ENCODE results near the gene CACNA1C. TPM values are rescaled to one million over a fixed set of nuclear protein-coding genes. Genes with fewer than 3 reads are reported as not detected.

The CACNA1C gene
- total and polyA plus RNA-seq, 2 donors (not counting 1 experiment from before 2014, with no cell fraction given): 0.01 to 0.02 TPM

GRCh38 chr12:2273288-2273687, 220.5 kb downstream of the CACNA1C start:
- Histone ChIP-seq H3K36me3 (replicated peaks in 1 of 2; ENCODE audit: control extremely low read depth in 1 of 2, control insufficient read depth in 1 of 2, extremely low read depth in 1 of 2, insufficient read depth in 2 of 2, low read length in 1 of 2) (no peaks in the 10 kb centered on the region), H3K4me2 (replicated peaks; ENCODE audit: low read depth, low read length, poor library complexity, severe bottlenecking) (no peak overlapping the region), H3K9me3 (ENCODE audit: control extremely low read depth in 1 of 3, control insufficient read depth in 2 of 3, insufficient read depth in 1 of 3, low read length in 2 of 3) (no peaks in the 10 kb centered on the region), H3K27ac (ENCODE audit: low read length in 2 of 2) (no peak overlapping the region), H2AFZ (ENCODE audit: insufficient read depth, low read depth, low read length, poor library complexity, severe bottlenecking) (no peak overlapping the region), H3K9ac (ENCODE audit: low read length) (no peak overlapping the region), H4K20me1 (ENCODE audit: control insufficient read depth, insufficient read depth, low read length, poor library complexity, severe bottlenecking) (no peaks in the 10 kb centered on the region), H3K4me1 (ENCODE audit: control insufficient read depth in 2 of 2, insufficient read depth in 2 of 2, low read length in 2 of 2) (no peaks in the 10 kb centered on the region), H3K4me3 (ENCODE audit: control extremely low read depth in 1 of 5, extremely low read depth in 1 of 5, insufficient read depth in 1 of 5, low read depth in 2 of 5, low read length in 4 of 5) (no peak overlapping the region), H3K79me2 (ENCODE audit: control insufficient read depth, insufficient read depth, low read length) (no peaks in the 10 kb centered on the region), H3K27me3 (replicated peaks in 1 of 4; ENCODE audit: control extremely low read depth in 1 of 4, control insufficient read depth in 3 of 4, insufficient read depth in 4 of 4, low read length in 3 of 4) (no peaks in the 10 kb centered on the region)
- WGBS (ENCODE audit: insufficient coverage): 88% methylated on average over 4 of the region's 4 CpGs
- DNase-seq: no peak
- Mint-ChIP-seq H3K27ac (no peak overlapping the region), H3K27me3 (no peaks in the 10 kb centered on the region), H3K9me3 (ENCODE audit: insufficient read depth) (no peaks in the 10 kb centered on the region), H3K4me1 (no peaks in the 10 kb centered on the region), H3K4me3 (no peak overlapping the region)
- ATAC-seq (ENCODE audit: low read depth): no peak
- POLR2A ChIA-PET: no interaction called here
- no peak for TF ChIP-seq EZH2 (IDR thresholded peaks at IDR 0.05; ENCODE audit: borderline replicate concordance, insufficient read depth, low read depth, low read length, poor library complexity, severe bottlenecking)
- CTCF ChIA-PET: no interaction called here
- intact Hi-C loops (cut with micrococcal nuclease): no loop called here

GRCh38 chr12:2273751-2274150, 221.0 kb downstream of the CACNA1C start:
- no peak overlapping the region for H3K27ac Mint-ChIP-seq
- Histone ChIP-seq H3K27me3 (replicated peaks in 1 of 4; ENCODE audit: control extremely low read depth in 1 of 4, control insufficient read depth in 3 of 4, insufficient read depth in 4 of 4, low read length in 3 of 4) (no peaks in the 10 kb centered on the region), H2AFZ (ENCODE audit: insufficient read depth, low read depth, low read length, poor library complexity, severe bottlenecking) (no peak overlapping the region), H3K4me1 (ENCODE audit: control insufficient read depth in 2 of 2, insufficient read depth in 2 of 2, low read length in 2 of 2) (no peaks in the 10 kb centered on the region), H3K9ac (ENCODE audit: low read length) (no peak overlapping the region), H3K9me3 (ENCODE audit: control extremely low read depth in 1 of 3, control insufficient read depth in 2 of 3, insufficient read depth in 1 of 3, low read length in 2 of 3) (no peaks in the 10 kb centered on the region), H3K79me2 (ENCODE audit: control insufficient read depth, insufficient read depth, low read length) (no peaks in the 10 kb centered on the region), H3K4me2 (replicated peaks; ENCODE audit: low read depth, low read length, poor library complexity, severe bottlenecking) (no peak overlapping the region), H3K36me3 (replicated peaks in 1 of 2; ENCODE audit: control extremely low read depth in 1 of 2, control insufficient read depth in 1 of 2, extremely low read depth in 1 of 2, insufficient read depth in 2 of 2, low read length in 1 of 2) (no peaks in the 10 kb centered on the region), H4K20me1 (ENCODE audit: control insufficient read depth, insufficient read depth, low read length, poor library complexity, severe bottlenecking) (no peaks in the 10 kb centered on the region), H3K4me3 (ENCODE audit: control extremely low read depth in 1 of 5, extremely low read depth in 1 of 5, insufficient read depth in 1 of 5, low read depth in 2 of 5, low read length in 4 of 5) (no peak overlapping the region), H3K27ac (ENCODE audit: low read length in 2 of 2) (no peak overlapping the region)
- POLR2A ChIA-PET: no interaction called here
- no peaks in the 10 kb centered on the region for H3K4me1 Mint-ChIP-seq
- no peak for TF ChIP-seq EZH2 (IDR thresholded peaks at IDR 0.05; ENCODE audit: borderline replicate concordance, insufficient read depth, low read depth, low read length, poor library complexity, severe bottlenecking)
- TF ChIP-seq CTCF (IDR thresholded peaks at IDR 0.05): no peak
- H3K9me3 Mint-ChIP-seq (ENCODE audit: insufficient read depth): no peaks in the 10 kb centered on the region
- no peaks in the 10 kb centered on the region for H3K27me3 Mint-ChIP-seq
- intact Hi-C loops (cut with micrococcal nuclease): no loop called here
- CTCF ChIA-PET: interaction anchor here (1.2 kb wide), 1 partner anchor 10 kb away, joined by 4 read pairs; no protein-coding TSS in a partner anchor
- no peak overlapping the region for H3K4me3 Mint-ChIP-seq
- WGBS (ENCODE audit: insufficient coverage): 93% methylated on average over 12 of the region's 12 CpGs
- DNase-seq (no peak), ATAC-seq (ENCODE audit: low read depth) (no peak)

Data from B cell (primary cell).